Breast epithelium (tissue), 4 donors: ENCODE measurements around the gene TMEM45A. TPM values are rescaled to one million over a fixed set of nuclear protein-coding genes. Genes with fewer than 3 reads are reported as not detected.

Experiments
- DNase-seq, 2 donors: peaks; one replicate each; pipeline ENCODE4 v3.0.0-alpha.2; 2019; ENCODE audit warnings: low spot score in 2 of 2
- H3K27ac ChIP-seq, 2 donors: fragments of 200-600 bp; sonication (generic) in 1 of 2; one replicate each; pipeline ENCODE4 v1.5.1; 2016 to 2019; ENCODE audit warnings: mild to moderate bottlenecking in 1 of 2
- H3K27me3 ChIP-seq, 2 donors: fragments of 200-600 bp; sonication (generic) in 1 of 2; one replicate each; pipeline versions ENCODE4 v1.5.1 to v1.6.0; 2017 to 2019; ENCODE audit warnings: control low read depth in 1 of 2, mild to moderate bottlenecking in 1 of 2
- H3K36me3 ChIP-seq: fragments of 200-600 bp; one replicate; pipeline ENCODE4 v1.5.1; 2019
- H3K4me1 ChIP-seq, 2 donors: fragments of 200-600 bp; sonication (generic); one replicate each; pipeline ENCODE4 v1.5.1; 2016 to 2019; ENCODE audit warnings: control low read depth in 1 of 2
- H3K4me3 ChIP-seq, 3 donors: fragments of 200-600 bp; sonication (generic); 1 replicate in 2 of 3; 2 replicates in 1 of 3; pipeline ENCODE4 v1.5.1; 2016 to 2019; ENCODE audit warnings: mild to moderate bottlenecking in 3 of 3, moderate library complexity in 2 of 3
- H3K9me3 ChIP-seq, 2 donors: fragments of 200-600 bp; sonication (generic) in 1 of 2; one replicate each; pipeline ENCODE4 v1.5.1; 2016 to 2019; ENCODE audit warnings: control low read depth in 1 of 2
- CTCF ChIP-seq, 3 donors: fragments of 450-650 bp; IDR thresholded peaks; one replicate each; pipeline ENCODE4 v1.5.1; 2016 to 2017; ENCODE audit warnings: antibody characterized with exemption in 3 of 3, mild to moderate bottlenecking in 3 of 3, moderate library complexity in 3 of 3
- POLR2A ChIP-seq: fragments of 450-650 bp; IDR thresholded peaks from one replicate; pipeline ENCODE4 v1.6.1; 2016; ENCODE audit warnings: antibody characterized with exemption, mild to moderate bottlenecking, moderate library complexity
- POLR2AphosphoS5 ChIP-seq, 3 donors: sonication (generic); formaldehyde crosslinking; IDR thresholded peaks; one replicate each; pipeline ENCODE4 v1.6.1; 2017; ENCODE audit warnings: antibody characterized with exemption in 3 of 3
- intact Hi-C: fragments of 100-400 bp; cut with DNase I; formaldehyde crosslinking; loops from one replicate; pipeline ENCODE4 v1.15.1; 2023; ENCODE audit warnings: low total_unique reads
- total RNA-seq, 3 donors: library from RNA; depleted of rRNA; stranded (reverse); fragments of >200 nt; gene quantifications; one replicate each; pipeline ENCODE4 v1.1.0, GENCODE V29; 2016

Gene TMEM45A
- total RNA-seq, 3 donors from 2014 or later, result 19.7 to 24.5 (median 20.9) TPM

GRCh38 chr3:100606894-100607512 lies 114.6 kb downstream of the TMEM45A start:
- Histone ChIP-seq H3K27me3 (no peaks in the 10 kb centered on the region), H3K4me3 (no peak overlapping the region), H3K27ac (no peak overlapping the region), H3K9me3 (no peaks in the 10 kb centered on the region), H3K36me3 (no peaks in the 10 kb centered on the region), H3K4me1 (no peaks in the 10 kb centered on the region)
- no peak for TF ChIP-seq CTCF (IDR thresholded peaks at IDR 0.05)
- TF ChIP-seq POLR2AphosphoS5 (IDR thresholded peaks at IDR 0.05), result no peak
- no peak for TF ChIP-seq POLR2A
- no peak for DNase-seq
- intact Hi-C loops, result no loop called here

GRCh38 chr3:100609305-100609704 lies 116.9 kb downstream of the TMEM45A start, which contains the start of gene ADGRG7:
Gene ADGRG7 (plus strand): TSS chr3:100609601. CDS start chr3:100609857, 256 bp downstream.
- peak within 1 kb of the TSS in 1 of 3 donors; percentile 12 for H3K4me3 ChIP-seq

DNA sequence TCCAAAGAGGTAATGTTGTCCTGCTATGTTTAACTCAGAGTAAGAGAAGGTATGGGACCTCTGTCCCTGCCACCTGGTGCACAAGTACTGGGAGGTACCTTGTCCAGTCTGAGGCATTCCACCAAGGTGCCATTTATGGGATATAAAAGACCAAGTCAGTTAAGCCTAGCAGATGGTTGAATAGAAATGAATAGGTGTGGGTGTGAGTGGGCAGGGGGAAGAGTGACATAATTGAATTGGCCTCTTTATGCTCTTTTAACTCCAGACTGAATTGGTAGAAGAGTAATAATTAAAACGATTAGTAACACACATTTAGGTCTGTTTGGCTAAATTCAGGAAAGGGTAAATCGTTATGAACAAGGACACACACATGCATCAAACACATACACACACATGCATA lies 117.5 kb downstream of the TMEM45A start:
- H3K4me3 ChIP-seq, result no peak overlapping the region
- intact Hi-C loops, result no loop called here

More at GRCh38 chr3:100609305-100609704, 116.9 kb downstream of the TMEM45A start, which contains the start of gene ADGRG7:
- Histone ChIP-seq H3K36me3 (no peaks in the 10 kb centered on the region), H3K9me3 (no peaks in the 10 kb centered on the region), H3K27me3 (no peaks in the 10 kb centered on the region), H3K27ac (no peak within 1 kb of the TSS), H3K4me1 (no peaks in the 10 kb centered on the region)
- TF ChIP-seq POLR2A (no peak), POLR2AphosphoS5 (IDR thresholded peaks at IDR 0.05) (no peak)
- intact Hi-C loops, result no loop called here
- DNase-seq, result no peak

GRCh38 chr3:100611221-100611620 lies 118.8 kb downstream of the TMEM45A start:
- H3K4me1 ChIP-seq, result no peaks in the 10 kb centered on the region
- no peak overlapping the region for H3K4me3 ChIP-seq
- H3K9me3 ChIP-seq, result no peaks in the 10 kb centered on the region
- no peak for DNase-seq
- no peak overlapping the region for H3K27ac ChIP-seq
- H3K36me3 ChIP-seq, result no peaks in the 10 kb centered on the region
- intact Hi-C loops, result no loop called here
- TF ChIP-seq POLR2A, result no peak
- TF ChIP-seq CTCF (IDR thresholded peaks at IDR 0.05), result no peak
- TF ChIP-seq POLR2AphosphoS5 (IDR thresholded peaks at IDR 0.05), result no peak
- H3K27me3 ChIP-seq, result no peaks in the 10 kb centered on the region

More for the DNA sequence above, 117.5 kb downstream of the TMEM45A start:
- H3K36me3 ChIP-seq, result no peaks in the 10 kb centered on the region
- no peak overlapping the region for H3K27ac ChIP-seq
- TF ChIP-seq CTCF (IDR thresholded peaks at IDR 0.05), result no peak
- TF ChIP-seq POLR2AphosphoS5 (IDR thresholded peaks at IDR 0.05), result no peak
- no peak for TF ChIP-seq POLR2A
- H3K27me3 ChIP-seq, result no peaks in the 10 kb centered on the region
- H3K9me3 ChIP-seq, result no peaks in the 10 kb centered on the region
- no peaks in the 10 kb centered on the region for H3K4me1 ChIP-seq
- DNase-seq, result no peak

DNA sequence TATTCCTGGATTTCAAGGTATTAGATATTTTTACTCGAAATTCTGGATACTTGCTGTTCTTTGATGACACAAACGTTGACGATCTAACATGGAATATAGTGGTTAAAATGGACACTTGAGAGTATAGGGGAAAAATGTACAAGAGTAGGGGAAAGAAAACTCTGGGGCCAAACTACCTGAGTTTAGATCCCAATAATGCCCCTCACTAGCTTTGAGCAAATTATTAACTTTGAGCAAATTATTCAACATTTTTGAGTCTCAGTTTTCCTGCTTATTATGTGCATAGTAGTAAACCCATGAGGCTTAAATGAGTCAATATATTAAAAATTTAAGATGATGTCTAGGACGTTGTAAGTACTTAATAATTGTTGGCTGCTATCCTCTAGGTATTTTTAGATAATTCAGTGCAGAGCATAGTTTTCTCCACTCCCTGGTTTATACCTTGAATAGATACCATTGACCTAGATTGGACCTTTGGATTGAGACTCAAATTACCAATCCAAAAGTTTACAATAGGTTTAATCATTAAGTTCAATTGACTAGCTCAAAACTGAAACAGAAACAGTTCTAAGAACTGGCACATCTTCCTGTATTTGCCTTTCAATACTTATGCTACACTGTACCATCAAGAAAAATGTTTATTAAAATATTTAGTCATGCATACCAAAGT lies 121.4 kb downstream of the TMEM45A start:
- DNase-seq, result no peak
- H3K27ac ChIP-seq, result no peak overlapping the region
- H3K36me3 ChIP-seq, result no peaks in the 10 kb centered on the region
- H3K27me3 ChIP-seq, result no peaks in the 10 kb centered on the region
- no peaks in the 10 kb centered on the region for H3K9me3 ChIP-seq
- H3K4me1 ChIP-seq, result no peaks in the 10 kb centered on the region
- intact Hi-C loops, result no loop called here
- no peak overlapping the region for H3K4me3 ChIP-seq
- TF ChIP-seq POLR2A, result no peak

DNA sequence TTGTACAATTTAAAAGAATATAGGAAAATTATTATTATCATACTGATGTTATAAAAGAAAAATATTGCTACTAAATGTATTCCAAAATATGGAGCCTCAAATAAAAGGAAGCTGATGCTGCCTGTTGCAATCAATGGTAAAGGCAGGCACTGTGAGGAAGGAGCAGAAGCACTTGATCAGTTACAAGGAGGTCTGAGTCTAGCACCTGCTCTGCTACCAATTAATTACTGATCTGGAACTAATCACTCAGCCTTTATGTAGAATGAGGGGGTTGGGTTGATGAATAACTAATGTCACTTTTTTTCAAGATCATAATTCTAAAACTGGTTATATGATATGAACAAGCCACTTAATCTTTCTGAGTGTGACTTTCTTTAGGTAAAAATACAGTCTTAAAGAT lies 122.5 kb downstream of the TMEM45A start:
- intact Hi-C loops, result no loop called here
- Histone ChIP-seq H3K9me3 (no peaks in the 10 kb centered on the region), H3K27me3 (no peaks in the 10 kb centered on the region), H3K36me3 (no peaks in the 10 kb centered on the region), H3K4me3 (no peak overlapping the region), H3K4me1 (no peaks in the 10 kb centered on the region), H3K27ac (no peak overlapping the region)
- TF ChIP-seq CTCF (IDR thresholded peaks at IDR 0.05) (no peak), POLR2AphosphoS5 (IDR thresholded peaks at IDR 0.05) (no peak), POLR2A (no peak)
- DNase-seq, result no peak
